IgD-negative memory B cell (primary cell): ENCODE measurements around the gene MED4. TPM values are rescaled to one million over a fixed set of nuclear protein-coding genes. Genes with fewer than 3 reads are reported as not detected.

Experiments used
- H3K27ac Mint-ChIP-seq, 3 donors: one replicate each; pipeline ENCODE4 v1.8.0; 2020 to 2022; ENCODE audit warnings: mild to moderate bottlenecking in 3 of 3, mixed read lengths in 3 of 3, moderate library complexity in 1 of 3
- H3K27me3 Mint-ChIP-seq: one replicate; pipeline ENCODE4 v1.8.0; 2021; ENCODE audit warnings: mixed read lengths
- H3K36me3 Mint-ChIP-seq: one replicate; pipeline ENCODE4 v1.8.0; 2020; ENCODE audit warnings: mild to moderate bottlenecking, mixed read lengths
- H3K4me1 Mint-ChIP-seq, 3 donors: one replicate each; pipeline ENCODE4 v1.8.0; 2020 to 2022; ENCODE audit warnings: mixed read lengths in 3 of 3, mild to moderate bottlenecking in 1 of 3
- H3K4me3 Mint-ChIP-seq, 4 donors: one replicate each; pipeline ENCODE4 v1.8.0; 2020 to 2022; ENCODE audit warnings: mild to moderate bottlenecking in 4 of 4, mixed read lengths in 4 of 4, moderate library complexity in 3 of 4
- H3K9me3 Mint-ChIP-seq, 3 donors: one replicate each; pipeline ENCODE4 v1.8.0; 2020 to 2021; ENCODE audit warnings: mixed read lengths in 3 of 3, mild to moderate bottlenecking in 1 of 3
- polyA plus RNA-seq: library from polyadenylated mRNA; unstranded; fragments of 300-500 nt; fragmentation: Illumina TruSeq; gene quantifications from one replicate; pipeline ENCODE4 v1.2.3, GENCODE V29; 2021

Gene MED4
- 76.6 TPM for polyA plus RNA-seq

- Mint-ChIP-seq H3K9me3 (no peaks in the 10 kb centered on the region), H3K4me1 (peaks cover 24 to 41% (median 25%) of the 10 kb centered on the region in 3 donors), H3K4me3 (peak within 1 kb of the TSS; percentile 95 to 99 (median 98)), H3K27me3 (no peaks in the 10 kb centered on the region), H3K36me3 (peaks cover 2% of the 10 kb centered on the region), H3K27ac (peak within 1 kb of the TSS; percentile 96 to 99 (median 99))
Measured at GRCh38 chr13:48094781-48095502, at the start of gene MED4. TSS of gene MED4 (minus strand) at chr13:48095104. CDS start at chr13:48095078, 26 bp downstream.

- no peak overlapping the region for H3K4me3 Mint-ChIP-seq
- peak overlapping the region in 2 of 3 donors; percentile 9 to 32 for H3K27ac Mint-ChIP-seq
- H3K27me3 Mint-ChIP-seq: no peaks in the 10 kb centered on the region
- H3K4me1 Mint-ChIP-seq: peaks cover 4 to 23% (median 22%) of the 10 kb centered on the region in 3 donors
- H3K9me3 Mint-ChIP-seq: no peaks in the 10 kb centered on the region
- peaks cover 2% of the 10 kb centered on the region for H3K36me3 Mint-ChIP-seq
Measured at GRCh38 chr13:48144413-48145035, 49.6 kb upstream of the MED4 start.

- H3K4me1 Mint-ChIP-seq: peaks cover 4 to 23% (median 22%) of the 10 kb centered on the region in 3 donors
- H3K4me3 Mint-ChIP-seq: peak overlapping the region in 1 of 4 donors; percentile 20
- no peaks in the 10 kb centered on the region for H3K27me3 Mint-ChIP-seq
- H3K27ac Mint-ChIP-seq: peak overlapping the region in 1 of 3 donors; percentile 71
- H3K36me3 Mint-ChIP-seq: peaks cover 2% of the 10 kb centered on the region
- H3K9me3 Mint-ChIP-seq: no peaks in the 10 kb centered on the region
Measured at GRCh38 chr13:48142436-48142835, 47.5 kb upstream of the MED4 start.

- Mint-ChIP-seq H3K36me3 (peaks cover 3% of the 10 kb centered on the region), H3K4me3 (no peak overlapping the region), H3K9me3 (no peaks in the 10 kb centered on the region), H3K4me1 (peaks cover 0 to 8% (median 4%) of the 10 kb centered on the region in 3 donors), H3K27ac (no peak overlapping the region), H3K27me3 (no peaks in the 10 kb centered on the region)
Measured at GRCh38 chr13:48138270-48138669, 43.4 kb upstream of the MED4 start.

GRCh38 chr13:48132961-48133360 lies 38.1 kb upstream of the MED4 start:
- Mint-ChIP-seq H3K27me3 (peaks cover 2% of the 10 kb centered on the region), H3K27ac (no peak overlapping the region), H3K4me3 (no peak overlapping the region), H3K4me1 (peaks cover 0 to 3% (median 0%) of the 10 kb centered on the region in 3 donors), H3K9me3 (no peaks in the 10 kb centered on the region), H3K36me3 (peaks cover 2% of the 10 kb centered on the region)

- H3K36me3 Mint-ChIP-seq: no peaks in the 10 kb centered on the region
- no peak overlapping the region for H3K27ac Mint-ChIP-seq
- no peak overlapping the region for H3K4me3 Mint-ChIP-seq
- H3K9me3 Mint-ChIP-seq: no peaks in the 10 kb centered on the region
- H3K4me1 Mint-ChIP-seq: peaks cover 5 to 8% (median 7%) of the 10 kb centered on the region in 3 donors
- peaks cover 2% of the 10 kb centered on the region for H3K27me3 Mint-ChIP-seq
Measured at GRCh38 chr13:48131533-48131932, 36.6 kb upstream of the MED4 start.

GRCh38 chr13:48126944-48127830 lies 32.3 kb upstream of the MED4 start:
- Mint-ChIP-seq H3K27ac (peak overlapping the region in 1 of 3 donors; percentile 7), H3K27me3 (no peaks in the 10 kb centered on the region), H3K36me3 (no peaks in the 10 kb centered on the region), H3K4me1 (peaks cover 5 to 8% (median 7%) of the 10 kb centered on the region in 3 donors), H3K9me3 (no peaks in the 10 kb centered on the region), H3K4me3 (peak overlapping the region in 2 of 4 donors; percentile 9 to 23)

- Mint-ChIP-seq H3K4me3 (no peak overlapping the region), H3K9me3 (no peaks in the 10 kb centered on the region), H3K27ac (no peak overlapping the region), H3K27me3 (no peaks in the 10 kb centered on the region), H3K4me1 (peaks cover 5 to 8% (median 7%) of the 10 kb centered on the region in 3 donors), H3K36me3 (no peaks in the 10 kb centered on the region)
Measured at GRCh38 chr13:48125794-48126228, 30.9 kb upstream of the MED4 start.

GRCh38 chr13:48123812-48124211 lies 28.9 kb upstream of the MED4 start:
- Mint-ChIP-seq H3K36me3 (no peaks in the 10 kb centered on the region), H3K4me3 (no peak overlapping the region), H3K9me3 (no peaks in the 10 kb centered on the region)

GRCh38 chr13:48121733-48122132 lies 26.8 kb upstream of the MED4 start:
- Mint-ChIP-seq H3K27me3 (peaks cover 9% of the 10 kb centered on the region), H3K36me3 (no peaks in the 10 kb centered on the region), H3K9me3 (no peaks in the 10 kb centered on the region), H3K4me1 (no peaks in the 10 kb centered on the region), H3K27ac (no peak overlapping the region), H3K4me3 (no peak overlapping the region)

More at GRCh38 chr13:48123812-48124211, 28.9 kb upstream of the MED4 start:
- Mint-ChIP-seq H3K4me1 (peaks cover 5 to 7% (median 6%) of the 10 kb centered on the region in 3 donors), H3K27ac (no peak overlapping the region), H3K27me3 (peaks cover 3% of the 10 kb centered on the region)

- H3K4me3 Mint-ChIP-seq: no peak overlapping the region
- H3K36me3 Mint-ChIP-seq: no peaks in the 10 kb centered on the region
- no peaks in the 10 kb centered on the region for H3K9me3 Mint-ChIP-seq
- H3K4me1 Mint-ChIP-seq: no peaks in the 10 kb centered on the region
- peaks cover 9% of the 10 kb centered on the region for H3K27me3 Mint-ChIP-seq
- H3K27ac Mint-ChIP-seq: no peak overlapping the region
Measured at GRCh38 chr13:48120241-48120640, 25.3 kb upstream of the MED4 start.

GRCh38 chr13:48118030-48118429 lies 23.1 kb upstream of the MED4 start:
- H3K36me3 Mint-ChIP-seq: no peaks in the 10 kb centered on the region
- H3K9me3 Mint-ChIP-seq: peaks cover 0 to 3% (median 0%) of the 10 kb centered on the region in 3 donors
- no peaks in the 10 kb centered on the region for H3K4me1 Mint-ChIP-seq
- H3K27ac Mint-ChIP-seq: no peak overlapping the region
- peaks cover 9% of the 10 kb centered on the region for H3K27me3 Mint-ChIP-seq
- H3K4me3 Mint-ChIP-seq: no peak overlapping the region

- Mint-ChIP-seq H3K4me3 (no peak overlapping the region), H3K36me3 (peaks cover under 1% of the 10 kb centered on the region), H3K27me3 (peaks cover 14% of the 10 kb centered on the region), H3K27ac (no peak overlapping the region), H3K9me3 (peaks cover 0 to 3% (median 0%) of the 10 kb centered on the region in 3 donors), H3K4me1 (no peaks in the 10 kb centered on the region)
Measured at GRCh38 chr13:48116808-48117207, 21.9 kb upstream of the MED4 start.

GRCh38 chr13:48113756-48114130 lies 18.8 kb upstream of the MED4 start:
- Mint-ChIP-seq H3K9me3 (peaks cover 0 to 3% (median 0%) of the 10 kb centered on the region in 3 donors), H3K27me3 (peaks cover 14% of the 10 kb centered on the region), H3K4me1 (no peaks in the 10 kb centered on the region), H3K27ac (peak overlapping the region in 1 of 3 donors; percentile 41), H3K36me3 (peaks cover 1% of the 10 kb centered on the region), H3K4me3 (no peak overlapping the region)
